MM.1S (cell line): ENCODE results near the gene BMP10.
A peak's percentile ranks its signal among the peaks of the same experiment; 100 is the strongest.

Experiments
- DNase-seq: peaks from one replicate; pipeline ENCODE4 v3.0.0-alpha.2; 2015
- H2AFZ ChIP-seq: fragments of 300-600 bp; sonication (generic); 2 replicates; pipeline ENCODE4 v1.6.0; 2016; ENCODE audit warnings: antibody characterized with exemption, low read length
- H3F3A ChIP-seq: fragments of 300-600 bp; sonication (generic); 2 replicates; pipeline ENCODE4 v1.6.1; 2016; ENCODE audit warnings: mild to moderate bottlenecking, antibody characterized with exemption, low read length, moderate library complexity, mixed read lengths; ENCODE audit not compliant: insufficient read depth
- H3K27ac ChIP-seq: fragments of 300-600 bp; sonication (generic); 2 replicates; pipeline ENCODE4 v1.5.1; 2016; ENCODE audit warnings: mild to moderate bottlenecking, low read length
- H3K27me3 ChIP-seq: fragments of 300-600 bp; sonication (generic); replicated peaks from 2 replicates; pipeline ENCODE4 v1.6.0; 2016; ENCODE audit warnings: low read length; ENCODE audit not compliant: insufficient read depth
- H3K36me3 ChIP-seq: fragments of 300-600 bp; sonication (generic); replicated peaks from 2 replicates; pipeline ENCODE4 v1.6.1; 2016; ENCODE audit warnings: mild to moderate bottlenecking, low read length, mixed read lengths; ENCODE audit not compliant: insufficient read depth
- H3K4me1 ChIP-seq: fragments of 300-600 bp; sonication (generic); 2 replicates; pipeline ENCODE4 v1.6.1; 2016; ENCODE audit warnings: low read length, mixed read lengths
- H3K4me2 ChIP-seq: fragments of 300-600 bp; sonication (generic); 2 replicates; pipeline ENCODE4 v1.6.0; 2016; ENCODE audit warnings: low read depth, low read length
- H3K4me3 ChIP-seq: fragments of 300-600 bp; sonication (generic); 2 replicates; pipeline ENCODE4 v1.5.1; 2016; ENCODE audit warnings: low read length, mixed read lengths
- H3K79me2 ChIP-seq: fragments of 300-600 bp; sonication (generic); 2 replicates; pipeline ENCODE4 v1.6.1; 2016; ENCODE audit warnings: mixed run types, low read length, mixed read lengths
- H3K9ac ChIP-seq: fragments of 300-600 bp; sonication (generic); 2 replicates; pipeline ENCODE4 v1.6.1; 2016; ENCODE audit warnings: low read length, mixed read lengths
- H3K9me2 ChIP-seq: fragments of 300-600 bp; sonication (generic); replicated peaks from 2 replicates; pipeline ENCODE4 v1.6.1; 2016; ENCODE audit warnings: mild to moderate bottlenecking, low read length, mixed read lengths; ENCODE audit not compliant: insufficient read depth
- H3K9me3 ChIP-seq: fragments of 300-600 bp; sonication (generic); replicated peaks from 2 replicates; pipeline ENCODE4 v1.6.1; 2016; ENCODE audit warnings: mild to moderate bottlenecking, low read length, mixed read lengths; ENCODE audit not compliant: insufficient read depth
- H4K20me1 ChIP-seq: fragments of 300-600 bp; sonication (generic); 2 replicates; pipeline ENCODE4 v1.6.1; 2016; ENCODE audit warnings: mild to moderate bottlenecking, low read length, moderate library complexity, mixed read lengths; ENCODE audit not compliant: insufficient read depth
- EZH2 ChIP-seq: fragments of 300-600 bp; sonication (generic); optimal IDR thresholded peaks from 2 replicates; pipeline ENCODE3; 2017; ENCODE audit warnings: low read depth, mild to moderate bottlenecking, antibody characterized with exemption, low read length, mixed read lengths
- EZH2phosphoT487 ChIP-seq: fragments of 300-600 bp; sonication (generic); IDR thresholded peaks from 2 replicates; pipeline ENCODE4 v1.6.1; 2018; ENCODE audit warnings: antibody characterized with exemption, low read length
- TF ChIP-seq, protein P1 (sequence below): fragments of 300-600 bp; sonication (generic); IDR thresholded peaks from 2 replicates; pipeline ENCODE4 v1.5.1; 2016; ENCODE audit warnings: antibody characterized with exemption, low read length, mixed read lengths

The BMP10 gene

DNA sequence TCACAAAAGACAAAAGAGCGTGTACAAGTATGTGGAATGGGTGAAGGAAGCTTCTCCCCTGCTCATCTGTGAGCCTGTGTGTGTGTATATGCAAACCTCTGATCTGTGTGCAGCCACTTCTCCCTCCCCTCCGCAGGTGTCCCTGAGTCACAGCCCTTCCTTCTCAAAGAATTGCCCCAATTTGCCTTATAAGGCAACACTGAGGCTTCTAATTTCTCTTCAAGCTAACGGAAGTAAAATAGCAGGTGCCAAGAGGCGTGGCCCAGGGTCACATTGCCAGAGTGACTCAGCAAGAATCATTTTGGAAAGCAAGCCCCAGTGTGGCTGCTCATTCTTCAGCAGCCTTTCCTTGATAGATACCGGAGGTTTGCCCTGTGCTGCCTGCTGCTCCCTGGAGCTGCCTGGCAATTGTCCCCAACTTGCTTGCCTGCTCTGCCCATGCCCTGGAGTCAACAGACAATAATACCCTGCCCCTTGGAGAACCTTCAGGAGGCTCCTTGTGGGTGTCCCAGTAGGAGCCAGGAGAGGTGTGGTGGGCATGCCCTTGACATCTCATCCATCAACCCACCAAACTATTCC is 37.3 kb upstream of the BMP10 start:
- no peaks in the 10 kb centered on the region for H3K79me2 ChIP-seq
- H3K9me3 ChIP-seq, result no peaks in the 10 kb centered on the region
- H4K20me1 ChIP-seq, result no peaks in the 10 kb centered on the region
- peaks cover 43% of the 10 kb centered on the region for H3K4me1 ChIP-seq
- H3K27ac ChIP-seq, result peak overlapping the region; percentile 87
- no peaks in the 10 kb centered on the region for H3K9me2 ChIP-seq
- H3K4me2 ChIP-seq, result peak overlapping the region; percentile 75
- H2AFZ ChIP-seq, result peak overlapping the region; percentile 64
- peak overlapping the region; percentile 25; the same call in 1 of the 2 replicates for H3K4me3 ChIP-seq
- no peaks in the 10 kb centered on the region for H3K36me3 ChIP-seq
- H3K9ac ChIP-seq, result peak overlapping the region; percentile 50
- H3F3A ChIP-seq, result peaks cover 18% of the 10 kb centered on the region
- no peaks in the 10 kb centered on the region for H3K27me3 ChIP-seq
- peak; percentile 99 for DNase-seq
- TF ChIP-seq EZH2, result no peak
- no peak for TF ChIP-seq EZH2phosphoT487
- TF ChIP-seq, protein P1, sequence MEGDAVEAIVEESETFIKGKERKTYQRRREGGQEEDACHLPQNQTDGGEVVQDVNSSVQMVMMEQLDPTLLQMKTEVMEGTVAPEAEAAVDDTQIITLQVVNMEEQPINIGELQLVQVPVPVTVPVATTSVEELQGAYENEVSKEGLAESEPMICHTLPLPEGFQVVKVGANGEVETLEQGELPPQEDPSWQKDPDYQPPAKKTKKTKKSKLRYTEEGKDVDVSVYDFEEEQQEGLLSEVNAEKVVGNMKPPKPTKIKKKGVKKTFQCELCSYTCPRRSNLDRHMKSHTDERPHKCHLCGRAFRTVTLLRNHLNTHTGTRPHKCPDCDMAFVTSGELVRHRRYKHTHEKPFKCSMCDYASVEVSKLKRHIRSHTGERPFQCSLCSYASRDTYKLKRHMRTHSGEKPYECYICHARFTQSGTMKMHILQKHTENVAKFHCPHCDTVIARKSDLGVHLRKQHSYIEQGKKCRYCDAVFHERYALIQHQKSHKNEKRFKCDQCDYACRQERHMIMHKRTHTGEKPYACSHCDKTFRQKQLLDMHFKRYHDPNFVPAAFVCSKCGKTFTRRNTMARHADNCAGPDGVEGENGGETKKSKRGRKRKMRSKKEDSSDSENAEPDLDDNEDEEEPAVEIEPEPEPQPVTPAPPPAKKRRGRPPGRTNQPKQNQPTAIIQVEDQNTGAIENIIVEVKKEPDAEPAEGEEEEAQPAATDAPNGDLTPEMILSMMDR, result no peak

GRCh38 chr2:68907920-68908253 is 36.7 kb upstream of the BMP10 start:
- TF ChIP-seq EZH2phosphoT487 (no peak), EZH2 (no peak)
- TF ChIP-seq, protein P1, result no peak
- Histone ChIP-seq H3K27me3 (no peaks in the 10 kb centered on the region), H3K27ac (peak overlapping the region; percentile 87), H3K4me2 (peak overlapping the region; percentile 47), H3K9me2 (no peaks in the 10 kb centered on the region), H3K36me3 (no peaks in the 10 kb centered on the region), H3K9me3 (no peaks in the 10 kb centered on the region), H3K4me1 (peaks cover 43% of the 10 kb centered on the region), H4K20me1 (no peaks in the 10 kb centered on the region), H3K79me2 (no peaks in the 10 kb centered on the region), H3K9ac (peak overlapping the region; percentile 40; the same call in 1 of the 2 replicates), H3K4me3 (peak overlapping the region; percentile 25; the same call in 1 of the 2 replicates), H3F3A (peaks cover 18% of the 10 kb centered on the region), H2AFZ (peak overlapping the region; percentile 64)
- peak; percentile 26 for DNase-seq

GRCh38 chr2:68907232-68907919 is 36.2 kb upstream of the BMP10 start:
- peaks cover 38% of the 10 kb centered on the region for H3K4me1 ChIP-seq
- H3K36me3 ChIP-seq, result no peaks in the 10 kb centered on the region
- peak overlapping the region; percentile 40; the same call in 1 of the 2 replicates for H3K9ac ChIP-seq
- peak overlapping the region; percentile 47 for H3K4me2 ChIP-seq
- no peaks in the 10 kb centered on the region for H3K9me3 ChIP-seq
- no peaks in the 10 kb centered on the region for H3K27me3 ChIP-seq
- H4K20me1 ChIP-seq, result no peaks in the 10 kb centered on the region
- H3K9me2 ChIP-seq, result no peaks in the 10 kb centered on the region
- no peak overlapping the region for H3K4me3 ChIP-seq
- peaks cover 18% of the 10 kb centered on the region for H3F3A ChIP-seq
- TF ChIP-seq, protein P1, result no peak
- no peak for TF ChIP-seq EZH2
- TF ChIP-seq EZH2phosphoT487, result no peak
- peak overlapping the region; percentile 87 for H3K27ac ChIP-seq
- peak overlapping the region; percentile 64 for H2AFZ ChIP-seq
- no peaks in the 10 kb centered on the region for H3K79me2 ChIP-seq
- no peak for DNase-seq
